Endothelial cell (in vitro differentiated cells): ENCODE data around the gene COMMD8. TPM values are rescaled to one million over a fixed set of nuclear protein-coding genes. Genes with fewer than 3 reads are reported as not detected.
A peak's percentile ranks its signal among the peaks of the same experiment; 100 is the strongest.

Experiments
- DNase-seq: peaks from one replicate; pipeline ENCODE4 v3.0.0; 2021; ENCODE audit warnings: low spot score
- H3K27ac Mint-ChIP-seq: one replicate; pipeline ENCODE4 v1.8.0; 2021; ENCODE audit warnings: mixed read lengths, inconsistent platforms; ENCODE audit not compliant: unreplicated experiment
- H3K27me3 Mint-ChIP-seq: one replicate; pipeline ENCODE4 v1.8.0; 2021; ENCODE audit warnings: mild to moderate bottlenecking, moderate library complexity, mixed read lengths, inconsistent platforms; ENCODE audit not compliant: unreplicated experiment
- H3K36me3 Mint-ChIP-seq: one replicate; pipeline ENCODE4 v1.8.0; 2021; ENCODE audit warnings: mild to moderate bottlenecking, low read depth, mixed read lengths, inconsistent platforms; ENCODE audit not compliant: unreplicated experiment
- H3K4me1 Mint-ChIP-seq: one replicate; pipeline ENCODE4 v1.8.0; 2021; ENCODE audit warnings: mild to moderate bottlenecking, mixed read lengths, inconsistent platforms; ENCODE audit not compliant: unreplicated experiment
- H3K4me3 Mint-ChIP-seq: one replicate; pipeline ENCODE4 v1.8.0; 2021; ENCODE audit warnings: mild to moderate bottlenecking, mixed read lengths, inconsistent platforms; ENCODE audit not compliant: unreplicated experiment
- H3K9me3 Mint-ChIP-seq: one replicate; pipeline ENCODE4 v1.8.0; 2021; ENCODE audit warnings: mixed read lengths, inconsistent platforms; ENCODE audit not compliant: unreplicated experiment
- CTCF ChIP-seq: fragments of 200-600 bp; sonication (generic); IDR thresholded peaks from one replicate; pipeline ENCODE4 v1.5.0; 2021; ENCODE audit warnings: antibody characterized with exemption; ENCODE audit not compliant: unreplicated experiment
- total RNA-seq: library from RNA; stranded (reverse); fragmentation: NEBNext Ultra II Directional; extraction: Animal tissue kit (Norgen Biotek cat#: 25700); gene quantifications from one replicate; pipeline ENCODE4 v1.2.1, GENCODE V29; 2021; ENCODE audit not compliant: unreplicated experiment

The COMMD8 gene
- total RNA-seq, 1 donor from 2014 or later: 8.5 TPM

DNA sequence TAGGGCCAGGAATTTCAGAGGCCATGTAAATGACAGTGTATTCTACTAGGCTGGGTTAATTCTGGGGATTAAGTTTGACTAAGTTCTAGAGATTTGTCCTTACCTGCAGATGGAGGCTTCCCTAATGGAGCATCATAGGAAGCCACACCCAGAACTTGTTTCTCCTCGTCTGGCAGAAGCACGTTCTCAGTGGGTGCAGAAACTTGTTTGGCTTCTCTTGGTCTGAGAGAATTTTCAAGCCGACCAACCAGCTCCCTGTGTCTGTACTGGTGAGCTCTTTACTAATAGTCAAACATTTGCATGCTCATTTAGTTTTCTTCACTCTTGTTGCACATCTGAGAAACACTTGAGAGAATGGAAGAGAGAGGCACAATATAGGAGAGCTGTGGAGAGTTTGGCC lies 20.7 kb upstream of the COMMD8 start:
- DNase-seq: no peak
- Mint-ChIP-seq H3K36me3 (no peaks in the 10 kb centered on the region), H3K27me3 (no peaks in the 10 kb centered on the region), H3K4me3 (peak overlapping the region; percentile 49), H3K4me1 (peaks cover 12% of the 10 kb centered on the region), H3K27ac (no peak overlapping the region), H3K9me3 (no peaks in the 10 kb centered on the region)
- TF ChIP-seq CTCF: no peak

DNA sequence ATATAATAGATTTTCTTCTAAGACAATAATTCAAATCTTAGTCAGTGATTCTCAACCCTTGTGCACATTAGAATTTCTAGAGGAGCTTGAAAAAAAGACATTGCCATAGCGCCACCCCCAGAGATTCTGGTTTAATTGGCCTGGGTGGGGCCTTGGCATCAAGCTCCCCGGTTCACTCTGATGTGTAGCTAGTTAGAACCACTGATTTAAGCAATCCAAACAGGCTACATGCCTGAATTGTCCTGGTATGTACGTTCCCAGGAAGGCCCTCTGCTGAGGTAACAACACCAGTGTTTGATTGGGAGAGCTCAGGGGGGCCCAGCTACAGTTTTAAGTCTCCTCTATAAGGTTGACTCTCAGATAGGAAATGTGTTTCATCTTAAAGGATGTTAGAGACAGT lies 20.2 kb upstream of the COMMD8 start:
- H3K4me3 Mint-ChIP-seq: no peak overlapping the region
- no peaks in the 10 kb centered on the region for H3K36me3 Mint-ChIP-seq
- no peak overlapping the region for H3K27ac Mint-ChIP-seq
- no peaks in the 10 kb centered on the region for H3K9me3 Mint-ChIP-seq
- no peaks in the 10 kb centered on the region for H3K27me3 Mint-ChIP-seq
- peaks cover 12% of the 10 kb centered on the region for H3K4me1 Mint-ChIP-seq
- no peak for TF ChIP-seq CTCF
- no peak for DNase-seq

DNA sequence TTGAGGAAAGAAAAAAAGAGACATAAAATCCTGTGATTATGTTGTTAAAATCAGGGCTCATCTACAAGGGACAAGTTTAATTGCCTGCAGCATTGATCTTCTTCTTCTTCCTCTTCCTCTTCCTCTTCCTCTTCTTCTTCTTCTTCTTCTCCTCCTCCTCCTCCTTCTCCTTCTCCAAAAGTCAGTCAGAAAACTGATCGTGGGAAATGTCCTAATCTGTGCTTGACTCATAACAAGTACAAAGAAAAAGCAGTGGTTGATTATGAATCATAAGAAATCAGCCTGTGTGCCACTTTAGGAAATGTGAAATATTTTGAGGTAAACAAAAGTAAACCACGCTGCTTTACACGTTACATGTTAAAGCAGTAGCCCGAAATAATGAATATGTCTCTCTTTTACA lies 18.8 kb upstream of the COMMD8 start:
- Mint-ChIP-seq H3K27me3 (no peaks in the 10 kb centered on the region), H3K4me3 (no peak overlapping the region), H3K9me3 (no peaks in the 10 kb centered on the region), H3K27ac (no peak overlapping the region), H3K4me1 (peaks cover 12% of the 10 kb centered on the region), H3K36me3 (no peaks in the 10 kb centered on the region)
- no peak for TF ChIP-seq CTCF
- DNase-seq: no peak

- no peak for DNase-seq
- peaks cover 2% of the 10 kb centered on the region for H3K27me3 Mint-ChIP-seq
- H3K36me3 Mint-ChIP-seq: no peaks in the 10 kb centered on the region
- TF ChIP-seq CTCF: no peak
- H3K4me3 Mint-ChIP-seq: no peak overlapping the region
- H3K9me3 Mint-ChIP-seq: no peaks in the 10 kb centered on the region
- no peak overlapping the region for H3K27ac Mint-ChIP-seq
- H3K4me1 Mint-ChIP-seq: peaks cover 6% of the 10 kb centered on the region
Measured at GRCh38 chr4:47478804-47479203, 15.3 kb upstream of the COMMD8 start.

DNA sequence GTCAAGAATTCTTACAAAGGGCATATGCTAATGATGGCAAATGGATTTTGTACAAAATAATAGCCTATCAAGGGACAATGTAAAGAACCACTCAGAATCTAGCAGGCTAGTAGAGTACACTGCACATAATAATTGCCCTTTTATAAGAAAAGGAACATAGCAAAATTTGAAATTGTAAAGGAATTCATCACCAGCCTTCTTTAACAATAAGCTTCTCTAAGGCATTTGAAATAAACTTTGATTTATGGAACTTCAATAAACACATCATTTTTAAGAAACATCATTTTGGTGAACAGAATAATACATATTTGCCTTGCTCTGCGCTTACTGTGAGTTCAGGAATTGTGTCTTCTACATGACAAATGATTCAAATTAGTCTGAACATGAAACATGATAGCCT lies 11.9 kb upstream of the COMMD8 start:
- no peak for TF ChIP-seq CTCF
- Mint-ChIP-seq H3K27me3 (peaks cover 2% of the 10 kb centered on the region), H3K36me3 (no peaks in the 10 kb centered on the region), H3K4me1 (peaks cover 5% of the 10 kb centered on the region), H3K27ac (no peak overlapping the region), H3K4me3 (no peak overlapping the region), H3K9me3 (no peaks in the 10 kb centered on the region)
- DNase-seq: no peak
